Measurements from ENCODE around the gene LRRC36.

The LRRC36 gene

DNA sequence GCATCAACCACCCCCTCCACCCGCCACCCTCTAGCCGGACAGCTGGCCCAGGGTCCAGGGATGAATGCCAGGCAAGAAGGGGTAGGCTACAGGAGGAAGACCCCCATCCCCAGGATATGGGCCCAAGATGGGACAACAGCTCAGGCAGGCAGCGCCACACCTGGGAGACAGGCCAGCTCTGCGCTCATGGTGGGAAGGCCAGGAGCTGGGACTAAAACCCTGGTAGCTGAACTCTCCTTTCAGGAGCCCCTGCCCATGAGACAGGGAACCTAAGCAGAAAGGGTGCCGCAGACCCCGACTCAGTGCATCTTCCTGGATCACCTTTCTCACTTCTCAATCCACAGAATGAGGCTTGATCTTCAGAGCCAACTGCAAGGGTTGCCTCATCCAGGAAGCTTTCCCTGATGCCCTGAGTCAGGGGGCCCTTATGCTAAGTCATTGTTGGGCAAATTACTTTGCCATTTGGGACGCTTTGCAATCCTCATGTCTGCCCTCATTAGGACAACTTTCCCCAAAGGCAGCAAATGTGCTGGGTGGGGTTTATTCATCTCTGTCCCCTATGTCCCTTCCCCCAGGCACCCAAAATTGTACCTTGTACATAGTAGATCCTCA is 80.7 kb downstream of the LRRC36 start:
- CTCF ChIA-PET: interaction anchor here (1.0 to 5.4 kb wide), 6 partner anchors 8 to 147 kb away, joined by 3 to 38 read pairs (median 6); partner anchors contain the start of genes TPPP3 and ZDHHC1
- H3K4me3 ChIP-seq (ENCODE audit: low read depth, low read length): no peak overlapping the region
- TF ChIP-seq, protein P1, sequence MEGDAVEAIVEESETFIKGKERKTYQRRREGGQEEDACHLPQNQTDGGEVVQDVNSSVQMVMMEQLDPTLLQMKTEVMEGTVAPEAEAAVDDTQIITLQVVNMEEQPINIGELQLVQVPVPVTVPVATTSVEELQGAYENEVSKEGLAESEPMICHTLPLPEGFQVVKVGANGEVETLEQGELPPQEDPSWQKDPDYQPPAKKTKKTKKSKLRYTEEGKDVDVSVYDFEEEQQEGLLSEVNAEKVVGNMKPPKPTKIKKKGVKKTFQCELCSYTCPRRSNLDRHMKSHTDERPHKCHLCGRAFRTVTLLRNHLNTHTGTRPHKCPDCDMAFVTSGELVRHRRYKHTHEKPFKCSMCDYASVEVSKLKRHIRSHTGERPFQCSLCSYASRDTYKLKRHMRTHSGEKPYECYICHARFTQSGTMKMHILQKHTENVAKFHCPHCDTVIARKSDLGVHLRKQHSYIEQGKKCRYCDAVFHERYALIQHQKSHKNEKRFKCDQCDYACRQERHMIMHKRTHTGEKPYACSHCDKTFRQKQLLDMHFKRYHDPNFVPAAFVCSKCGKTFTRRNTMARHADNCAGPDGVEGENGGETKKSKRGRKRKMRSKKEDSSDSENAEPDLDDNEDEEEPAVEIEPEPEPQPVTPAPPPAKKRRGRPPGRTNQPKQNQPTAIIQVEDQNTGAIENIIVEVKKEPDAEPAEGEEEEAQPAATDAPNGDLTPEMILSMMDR (IDR thresholded peaks at IDR 0.05; ENCODE audit: insufficient read depth, low read length, missing control alignments): no peak
- POLR2A ChIA-PET: no interaction called here
- DNase-seq (ENCODE audit: low read depth, low spot score): no peak

DNA sequence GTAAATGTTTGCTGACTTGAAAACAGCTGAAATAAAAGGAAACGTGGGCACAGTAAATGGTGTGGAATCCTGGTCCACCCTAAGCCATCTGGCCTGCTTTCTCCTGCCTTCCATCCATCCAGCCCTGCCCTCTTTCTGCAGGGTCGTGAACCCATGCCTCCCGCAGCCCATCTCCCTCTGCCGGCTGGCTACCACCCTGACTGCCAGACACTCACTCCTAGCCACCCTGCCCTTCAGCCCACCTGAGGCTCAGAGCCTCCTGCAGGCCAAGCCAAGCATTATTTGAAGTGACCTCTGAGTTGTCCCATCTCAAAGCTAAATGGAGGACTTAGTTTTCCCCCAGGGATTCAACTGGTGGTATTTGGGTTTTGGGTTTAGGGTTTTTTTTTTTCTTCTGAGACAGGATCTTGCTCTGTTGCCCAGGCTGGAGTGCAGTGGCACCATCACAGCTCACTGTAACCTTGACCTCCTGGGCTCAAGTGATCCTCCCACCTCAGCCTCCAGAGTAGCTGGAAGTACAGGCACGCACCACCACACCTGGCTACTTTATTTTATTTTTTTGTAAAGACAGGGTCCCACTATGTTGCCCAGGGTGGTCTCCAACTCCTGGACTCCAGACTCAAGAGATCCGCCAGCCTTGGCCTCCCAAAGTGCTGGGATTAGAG is 81.3 kb downstream of the LRRC36 start:
- H3K4me3 ChIP-seq (ENCODE audit: low read depth, low read length): no peak overlapping the region
- TF ChIP-seq, protein P1 (IDR thresholded peaks at IDR 0.05; ENCODE audit: insufficient read depth, low read length, missing control alignments): no peak
- ChIA-PET POLR2A (no interaction called here), CTCF (interaction anchor here (1.0 to 5.4 kb wide), 7 partner anchors 9 to 147 kb away, joined by 3 to 38 read pairs (median 4); partner anchors contain the start of genes TPPP3 and ZDHHC1)
- no peak for DNase-seq (ENCODE audit: low read depth, low spot score)

DNA sequence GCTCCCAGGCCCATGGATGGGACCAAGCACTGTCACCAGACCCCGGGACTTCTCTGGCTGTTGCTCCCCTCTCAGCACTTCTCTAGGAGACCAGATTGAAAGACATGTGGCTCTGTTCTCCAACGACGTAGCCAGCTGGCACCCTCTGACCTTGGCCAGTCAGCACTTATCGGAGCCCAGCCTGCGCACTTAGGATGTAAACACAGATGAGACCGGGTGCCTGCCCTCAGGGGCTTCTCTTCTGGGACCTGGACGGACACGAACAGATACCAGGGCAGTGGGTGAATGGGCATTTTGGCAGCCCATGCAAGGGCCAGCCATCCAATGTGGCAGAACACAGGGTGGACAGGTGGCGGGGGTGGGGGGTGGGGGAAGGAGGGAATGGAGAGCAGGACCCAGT is 83.0 kb downstream of the LRRC36 start:
- ChIA-PET CTCF (interaction anchor here (1.2 kb wide), 1 partner anchor 12 kb away, joined by 3 read pairs; no protein-coding TSS in a partner anchor), POLR2A (no interaction called here)
- no peak overlapping the region for H3K4me3 ChIP-seq (ENCODE audit: low read depth, low read length)
- no peak for DNase-seq (ENCODE audit: low read depth, low spot score)
- TF ChIP-seq, protein P1 (IDR thresholded peaks at IDR 0.05; ENCODE audit: insufficient read depth, low read length, missing control alignments): no peak

DNA sequence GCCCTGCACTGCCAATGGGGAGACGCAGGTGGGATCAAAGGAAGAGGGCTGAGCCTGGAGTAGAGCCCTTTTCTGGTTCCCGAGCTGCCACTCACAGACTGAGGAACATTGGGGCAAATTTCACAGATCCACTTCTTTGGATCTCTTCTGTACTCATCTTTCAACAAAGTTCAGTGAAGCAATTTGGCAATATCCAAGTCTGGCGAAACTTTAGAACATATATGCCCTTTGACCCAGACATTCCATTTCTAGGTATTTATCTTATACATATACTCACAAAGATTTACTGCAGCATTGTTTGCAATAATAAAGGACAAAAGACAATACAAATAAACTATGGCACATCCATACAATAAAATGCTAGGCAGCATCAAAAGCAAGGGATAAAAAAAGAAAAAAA is 84.7 kb downstream of the LRRC36 start:
- TF ChIP-seq, protein P1 (IDR thresholded peaks at IDR 0.05; ENCODE audit: insufficient read depth, low read length, missing control alignments): no peak
- no peak overlapping the region for H3K4me3 ChIP-seq (ENCODE audit: low read depth, low read length)
- no peak for DNase-seq (ENCODE audit: low read depth, low spot score)
- ChIA-PET CTCF (interaction anchor here (5.0 kb wide), 1 partner anchor 16 kb away, joined by 43 read pairs; no protein-coding TSS in a partner anchor), POLR2A (no interaction called here)

DNA sequence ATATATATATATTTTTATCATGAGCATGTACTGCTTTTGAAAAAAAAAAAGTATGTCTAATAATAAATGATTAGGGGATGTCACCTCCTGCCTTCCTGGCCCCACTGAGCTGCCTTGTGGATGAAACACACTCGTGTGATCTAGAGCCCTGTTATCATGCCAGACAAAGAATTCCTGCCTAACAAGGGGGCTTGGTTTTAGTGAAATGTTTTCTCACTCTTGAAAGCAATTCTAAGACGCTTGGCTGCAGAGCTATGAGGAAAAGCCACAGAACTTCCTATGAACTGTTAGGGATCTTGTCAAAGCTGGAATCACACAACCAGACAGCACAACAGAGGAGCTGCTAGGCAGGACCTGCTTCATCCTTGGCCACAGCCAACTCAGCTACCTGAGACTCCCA is 85.7 kb downstream of the LRRC36 start:
- ChIA-PET POLR2A (interaction anchor here (0.6 kb wide), 1 partner anchor 163 kb away, joined by 4 read pairs; no protein-coding TSS in a partner anchor), CTCF (interaction anchor here (0.6 to 5.0 kb wide), 4 partner anchors 15 to 152 kb away, joined by 3 to 43 read pairs (median 4); no protein-coding TSS in a partner anchor)
- TF ChIP-seq, protein P1 (IDR thresholded peaks at IDR 0.05; ENCODE audit: insufficient read depth, low read length, missing control alignments): no peak
- no peak for DNase-seq (ENCODE audit: low read depth, low spot score)
- H3K4me3 ChIP-seq (ENCODE audit: low read depth, low read length): no peak overlapping the region
